ENCODE data around the gene OXTR.
"Not testable (repeated sequence)": the region's sequence is repeated elsewhere in the genome, so short reads cannot be mapped to it uniquely, and the experiment has no call there.

Gene OXTR

GRCh38 chr3:8739757-8740504 is 29.5 kb downstream of the OXTR start:
- peak; percentile 84 for DNase-seq

- no peak for DNase-seq
Observed at GRCh38 chr3:8738639-8739038, 30.8 kb downstream of the OXTR start.

DNA sequence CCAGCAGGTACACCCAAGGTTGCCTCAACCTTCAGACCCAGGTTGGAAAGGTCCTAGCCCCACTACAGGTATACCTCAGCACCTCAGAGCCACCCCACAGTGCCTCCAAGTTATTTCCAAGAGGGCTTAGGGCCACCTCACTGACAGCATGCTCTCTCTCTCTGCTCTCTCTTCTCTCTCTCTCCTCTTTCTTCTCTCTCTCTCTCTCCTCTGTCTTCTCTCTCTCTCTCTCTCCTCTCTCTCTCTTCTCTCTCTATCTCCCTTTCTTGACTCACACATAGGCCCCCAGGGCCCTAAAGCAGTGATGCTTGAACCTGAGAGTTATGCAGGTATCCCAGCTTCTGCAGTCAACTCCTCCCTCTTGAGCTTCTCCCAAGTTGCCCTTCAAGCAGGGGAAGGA is 31.6 kb downstream of the OXTR start:
- no peak for DNase-seq

DNA sequence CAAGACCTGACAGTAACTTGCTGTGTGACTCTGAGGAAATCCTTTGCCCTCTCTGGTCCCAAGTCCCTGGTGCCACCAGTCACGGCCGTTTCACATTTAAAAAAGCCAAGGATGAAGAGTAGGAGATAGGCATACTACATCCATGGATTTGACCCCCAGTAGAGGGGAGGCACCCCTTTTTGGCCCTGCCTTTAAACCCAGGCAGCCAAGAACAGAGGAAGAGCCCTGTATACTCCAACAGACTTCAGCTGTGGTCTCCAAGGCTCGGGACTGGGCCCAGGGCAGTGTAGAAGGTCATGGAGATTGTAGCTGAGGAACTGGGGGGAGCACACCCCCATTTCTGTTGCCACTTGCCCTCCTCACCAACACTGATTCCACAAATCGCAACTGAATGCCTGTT is 32.1 kb downstream of the OXTR start:
- no peak for DNase-seq

- no peak for DNase-seq
Observed at GRCh38 chr3:8736436-8736835, 33.0 kb downstream of the OXTR start.

GRCh38 chr3:8734908-8735307 is 34.5 kb downstream of the OXTR start:
- DNase-seq, result no peak

DNA sequence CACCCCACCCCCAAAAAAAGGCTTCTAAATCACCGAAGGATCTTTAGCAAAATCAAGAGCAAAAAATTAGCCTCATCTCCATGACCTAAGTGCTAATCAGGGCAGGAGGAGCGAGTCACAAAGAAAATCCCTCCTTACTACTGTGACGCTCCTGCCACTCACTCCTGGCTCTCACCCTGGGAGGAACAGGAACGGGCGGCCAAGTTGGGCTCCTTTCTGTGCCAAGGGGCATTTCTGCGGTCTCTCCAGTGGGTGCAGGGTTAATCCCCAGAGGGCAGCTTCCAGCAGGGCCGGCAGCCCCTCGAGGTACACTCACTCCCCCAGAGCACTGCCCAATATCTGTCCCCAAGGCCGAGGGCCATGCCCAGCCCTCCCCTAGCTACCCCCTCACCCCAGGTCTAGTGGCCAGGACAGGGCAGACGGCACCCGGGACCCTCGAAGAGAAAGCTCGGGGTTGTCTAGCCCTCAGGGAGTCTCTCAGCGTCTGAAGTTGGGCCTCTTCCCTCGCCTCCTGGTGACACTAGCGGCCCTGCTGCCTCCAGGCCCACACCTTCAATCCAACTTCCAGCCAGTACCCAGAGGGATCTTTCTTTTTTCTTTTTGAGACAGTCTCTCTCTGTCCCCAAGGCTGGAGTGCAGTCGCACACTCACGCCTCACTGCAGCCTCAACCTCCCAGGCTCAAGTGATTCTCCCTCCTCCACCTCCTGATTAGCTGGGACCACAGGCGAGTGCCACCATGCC is 35.1 kb downstream of the OXTR start:
- no peak for DNase-seq

DNA sequence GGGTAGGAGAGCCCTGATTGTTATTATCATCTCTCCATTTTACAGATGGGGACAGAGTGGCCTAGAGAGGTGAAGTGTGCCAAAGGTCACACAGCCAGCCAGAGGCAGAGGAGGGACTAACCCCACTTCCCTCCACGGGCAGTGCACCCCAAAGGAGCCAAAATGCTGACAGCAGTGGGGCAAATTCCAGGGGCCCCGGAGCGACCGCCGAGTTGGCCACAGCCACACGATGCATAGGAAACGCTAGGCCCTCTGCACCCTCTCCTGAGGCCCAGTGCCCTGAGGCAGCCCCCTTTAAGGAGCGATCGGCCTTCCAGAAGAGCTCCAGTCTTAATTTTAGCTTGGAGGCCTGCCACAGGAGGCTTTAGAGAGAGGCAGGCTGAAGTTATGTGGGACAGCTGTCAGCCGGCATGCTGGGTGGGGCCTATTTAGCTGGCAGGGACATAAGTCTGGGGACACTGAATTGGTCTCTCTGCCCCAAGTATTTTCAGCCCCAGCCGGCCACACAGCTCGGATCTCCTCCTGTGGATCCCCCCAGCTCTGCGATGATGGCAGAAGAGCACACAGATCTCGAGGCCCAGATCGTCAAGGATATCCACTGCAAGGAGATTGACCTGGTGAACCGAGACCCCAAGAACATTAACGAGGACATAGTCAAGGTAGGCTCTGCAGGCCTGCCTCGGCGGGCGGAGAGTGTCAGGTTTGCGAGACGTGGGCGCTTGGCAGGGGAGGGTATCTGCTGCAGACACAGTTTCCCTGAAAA is 35.9 kb downstream of the OXTR start, which contains the start of gene CAV3:
TSS of gene CAV3 (plus strand) at position 471 of the 763 bp plus-strand sequence. CDS start at position 546, 75 bp downstream.
- DNase-seq, result no peak

DNA sequence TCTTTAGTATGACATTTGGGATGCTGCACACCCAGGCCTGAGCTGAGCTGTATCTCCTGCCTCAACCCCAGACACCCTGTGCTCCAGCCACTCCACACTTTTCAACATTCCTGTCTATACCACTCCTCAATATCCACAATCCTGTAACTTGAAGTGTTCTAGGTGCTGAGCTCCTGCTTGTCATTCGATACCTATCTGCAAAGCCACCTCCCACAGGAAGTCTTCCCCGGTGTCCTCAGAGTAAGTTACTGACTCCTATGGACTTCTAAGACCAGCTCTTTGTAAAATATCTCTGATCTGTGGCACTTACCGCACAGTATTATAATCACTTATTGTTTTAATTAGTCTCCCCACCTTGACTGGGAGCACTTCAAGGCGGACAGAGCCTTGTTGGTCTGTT is 37.0 kb downstream of the OXTR start:
- DNase-seq, result no peak

GRCh38 chr3:8730656-8731055 is 38.8 kb downstream of the OXTR start:
- DNase-seq, result no peak

DNA sequence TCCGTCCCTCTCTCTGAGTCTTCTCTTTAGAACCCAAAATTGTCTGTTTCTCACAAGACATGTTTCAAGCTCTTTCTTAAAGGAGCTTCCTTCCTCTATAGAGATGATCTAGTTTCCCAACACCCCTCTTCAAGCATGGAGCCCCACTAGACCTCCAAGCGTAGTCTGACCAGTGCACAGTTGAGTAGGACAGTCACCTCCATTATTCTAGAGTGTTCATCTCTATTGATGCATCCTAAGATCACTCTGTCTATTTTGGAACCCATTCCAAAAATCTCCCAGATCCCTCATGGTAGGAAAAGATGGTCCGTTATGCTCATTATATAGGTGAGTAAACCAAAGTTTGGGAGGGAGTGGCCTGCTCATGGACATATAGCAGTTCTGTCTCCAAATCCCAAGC is 39.9 kb downstream of the OXTR start:
- no peak for DNase-seq

GRCh38 chr3:8727605-8728512 is 41.6 kb downstream of the OXTR start:
- DNase-seq, result no peak

DNA sequence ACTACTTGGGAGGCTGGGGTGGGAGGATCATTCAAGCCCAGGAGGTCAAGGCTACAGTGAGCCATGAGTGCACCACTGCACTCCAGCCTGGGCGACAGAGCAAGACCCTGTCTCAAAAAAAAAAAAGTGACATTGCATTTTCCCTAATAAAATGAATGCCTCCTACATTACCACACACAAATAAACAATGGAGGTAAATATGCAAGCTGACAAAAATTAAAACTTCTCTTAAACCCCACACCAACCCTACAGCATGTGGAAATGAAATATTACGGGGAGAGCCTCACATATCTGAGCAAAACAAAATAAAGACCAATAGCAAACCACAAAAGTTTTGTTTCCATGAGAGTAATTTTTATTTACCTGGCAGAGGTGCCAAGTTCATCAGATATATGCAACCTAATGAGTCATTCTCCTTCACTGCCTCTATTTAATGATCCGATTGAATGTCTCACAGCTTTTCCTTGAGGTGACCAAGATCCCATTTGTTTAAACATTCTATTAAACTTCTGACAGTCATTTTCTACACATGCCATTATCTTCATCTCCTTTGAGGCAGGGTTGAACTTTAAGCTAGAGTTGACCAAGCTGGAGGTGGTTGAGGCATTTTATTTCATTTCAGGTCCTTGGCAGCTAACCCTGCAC is 45.2 kb downstream of the OXTR start:
- DNase-seq, result no peak

DNA sequence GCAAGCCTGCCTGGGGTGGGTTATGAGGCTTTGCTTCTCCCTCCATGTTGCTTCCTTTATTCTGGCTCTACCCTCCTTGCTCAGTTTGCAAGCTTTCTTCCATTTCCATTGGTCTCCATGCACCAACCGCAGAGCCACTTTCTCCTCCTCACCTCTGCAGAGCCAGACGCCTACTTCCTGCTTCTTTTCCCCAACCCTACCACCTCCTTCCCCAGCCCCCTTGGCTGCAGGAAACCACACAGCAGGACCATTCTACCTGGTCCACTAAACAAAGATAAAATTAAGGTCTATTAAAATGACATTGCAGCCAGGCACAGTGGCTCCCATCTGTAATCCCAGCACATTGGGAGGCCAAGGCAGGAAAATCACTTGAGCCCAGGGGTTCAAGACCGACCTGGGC is 45.8 kb downstream of the OXTR start:
- DNase-seq, result no peak

GRCh38 chr3:8722808-8723207 is 46.6 kb downstream of the OXTR start:
- DNase-seq, result no peak

- DNase-seq, result not testable (repeated sequence)
Observed at GRCh38 chr3:8715757-8716156, 53.7 kb downstream of the OXTR start.

- DNase-seq, result peak; percentile 27
Observed at GRCh38 chr3:8713901-8714759, 55.3 kb downstream of the OXTR start.

- DNase-seq, result no peak
Observed at GRCh38 chr3:8712908-8713255, 56.5 kb downstream of the OXTR start.

DNA sequence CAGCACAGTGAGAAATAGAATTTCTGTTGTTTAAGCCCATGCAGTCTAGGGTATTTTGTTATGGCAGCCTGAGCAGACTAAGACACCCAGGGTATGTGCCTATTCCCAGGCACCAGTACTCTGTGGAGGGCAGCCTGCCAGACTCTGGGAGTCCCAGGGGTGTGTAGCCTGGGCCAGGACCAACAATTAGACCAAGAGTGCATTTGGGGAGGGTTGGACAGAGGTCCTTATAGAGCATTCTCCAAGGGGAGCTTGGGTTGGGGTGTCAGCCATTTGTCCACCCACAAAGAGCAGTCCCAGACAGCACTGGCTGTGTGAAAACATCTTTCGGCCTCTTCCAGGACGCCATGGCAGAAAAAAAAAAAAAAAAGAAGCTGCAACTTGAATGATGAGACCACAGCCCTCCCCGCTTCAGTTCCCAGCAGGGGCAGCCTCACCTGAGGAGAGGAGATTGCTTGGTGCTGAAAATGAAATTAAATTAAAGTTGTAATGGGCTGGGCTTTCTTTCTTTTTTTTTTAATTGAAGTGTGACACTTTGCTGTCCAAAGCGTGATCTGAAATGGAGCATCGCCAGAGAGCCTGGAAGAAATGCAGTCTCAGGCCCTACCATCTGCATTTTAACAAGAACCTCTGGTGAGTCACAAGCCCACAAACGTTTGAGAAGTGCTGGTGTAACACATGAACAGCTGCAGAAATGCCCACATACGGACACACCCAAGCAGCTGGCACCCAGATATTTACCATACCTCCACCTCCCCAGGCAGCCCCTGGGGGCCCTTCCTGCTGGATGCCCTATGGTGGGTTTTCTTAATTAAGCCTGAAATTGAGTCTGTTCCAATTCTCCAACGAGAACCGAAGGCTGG is 57.1 kb downstream of the OXTR start:
- no peak for DNase-seq

Measured in fibroblast of skin of right biceps (primary cell).